Measurements from ENCODE around the gene PDE4B.
"Not testable (repeated sequence)": the region's sequence is repeated elsewhere in the genome, so short reads cannot be mapped to it uniquely, and the experiment has no call there.

PDE4B gene

DNA sequence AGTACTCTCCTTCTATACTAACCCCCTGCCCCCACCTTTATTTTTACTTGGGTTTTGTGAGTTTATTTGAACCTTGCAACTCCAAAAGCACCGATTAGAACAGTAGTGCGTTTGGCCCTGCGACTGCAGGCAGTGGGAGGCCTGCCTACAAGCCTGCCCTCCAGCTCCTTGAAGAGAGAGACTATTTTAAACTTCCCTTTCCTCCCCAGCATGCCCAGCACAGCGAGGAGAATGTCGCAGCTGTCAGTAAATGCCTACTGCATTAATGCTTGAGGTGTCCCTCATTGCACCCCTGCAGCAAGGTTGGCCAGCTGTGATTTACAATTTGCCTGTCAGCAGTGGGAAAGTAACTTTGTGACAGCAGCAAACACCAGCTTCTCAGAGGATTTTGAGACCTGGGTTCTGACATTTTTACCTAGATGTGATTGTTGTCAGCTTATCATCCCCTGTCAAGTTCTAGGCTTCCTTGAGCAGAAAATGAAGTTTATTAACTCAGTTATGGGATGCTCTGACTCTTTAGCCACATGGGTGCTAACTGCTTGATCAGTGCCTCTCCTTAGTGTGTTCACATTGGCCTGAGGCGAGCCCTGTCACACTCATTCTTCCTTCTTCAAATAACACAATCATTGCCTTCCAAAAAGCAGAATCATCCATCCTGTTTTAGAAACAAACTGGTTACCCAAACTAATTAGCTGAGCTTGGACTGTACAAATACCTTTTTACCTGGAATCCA is 170.6 kb downstream of the PDE4B start:
- TF ChIP-seq, protein P1, sequence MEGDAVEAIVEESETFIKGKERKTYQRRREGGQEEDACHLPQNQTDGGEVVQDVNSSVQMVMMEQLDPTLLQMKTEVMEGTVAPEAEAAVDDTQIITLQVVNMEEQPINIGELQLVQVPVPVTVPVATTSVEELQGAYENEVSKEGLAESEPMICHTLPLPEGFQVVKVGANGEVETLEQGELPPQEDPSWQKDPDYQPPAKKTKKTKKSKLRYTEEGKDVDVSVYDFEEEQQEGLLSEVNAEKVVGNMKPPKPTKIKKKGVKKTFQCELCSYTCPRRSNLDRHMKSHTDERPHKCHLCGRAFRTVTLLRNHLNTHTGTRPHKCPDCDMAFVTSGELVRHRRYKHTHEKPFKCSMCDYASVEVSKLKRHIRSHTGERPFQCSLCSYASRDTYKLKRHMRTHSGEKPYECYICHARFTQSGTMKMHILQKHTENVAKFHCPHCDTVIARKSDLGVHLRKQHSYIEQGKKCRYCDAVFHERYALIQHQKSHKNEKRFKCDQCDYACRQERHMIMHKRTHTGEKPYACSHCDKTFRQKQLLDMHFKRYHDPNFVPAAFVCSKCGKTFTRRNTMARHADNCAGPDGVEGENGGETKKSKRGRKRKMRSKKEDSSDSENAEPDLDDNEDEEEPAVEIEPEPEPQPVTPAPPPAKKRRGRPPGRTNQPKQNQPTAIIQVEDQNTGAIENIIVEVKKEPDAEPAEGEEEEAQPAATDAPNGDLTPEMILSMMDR (IDR thresholded peaks at IDR 0.05; ENCODE audit: control insufficient read depth, extremely low read depth, insufficient read depth): no peak
- H3K4me3 ChIP-seq (ENCODE audit: low read depth, low read length): no peak overlapping the region
- no peak for DNase-seq (ENCODE audit: low read depth)

DNA sequence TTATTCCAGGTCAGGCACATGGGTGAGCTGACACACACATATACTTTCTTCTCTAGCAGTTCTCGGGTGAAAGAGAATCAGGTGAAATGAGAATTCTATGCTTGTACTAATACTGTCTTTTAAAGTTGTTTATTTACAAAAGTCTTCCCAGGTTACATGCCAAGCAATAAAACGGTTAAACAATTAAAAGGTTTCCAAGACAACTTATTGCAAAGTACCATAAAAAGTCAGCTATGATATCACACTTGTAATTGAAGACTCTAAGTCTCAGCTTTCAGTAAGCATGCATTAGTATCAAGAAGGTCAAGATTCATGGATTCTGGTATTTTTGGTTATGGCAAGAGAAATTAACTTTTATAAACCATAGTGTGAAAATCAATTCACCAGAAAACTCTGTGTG is 171.4 kb downstream of the PDE4B start:
- DNase-seq (ENCODE audit: low read depth): peak; percentile 47
- H3K4me3 ChIP-seq (ENCODE audit: low read depth, low read length): no peak overlapping the region
- TF ChIP-seq, protein P1 (IDR thresholded peaks at IDR 0.05; ENCODE audit: control insufficient read depth, extremely low read depth, insufficient read depth): no peak

DNA sequence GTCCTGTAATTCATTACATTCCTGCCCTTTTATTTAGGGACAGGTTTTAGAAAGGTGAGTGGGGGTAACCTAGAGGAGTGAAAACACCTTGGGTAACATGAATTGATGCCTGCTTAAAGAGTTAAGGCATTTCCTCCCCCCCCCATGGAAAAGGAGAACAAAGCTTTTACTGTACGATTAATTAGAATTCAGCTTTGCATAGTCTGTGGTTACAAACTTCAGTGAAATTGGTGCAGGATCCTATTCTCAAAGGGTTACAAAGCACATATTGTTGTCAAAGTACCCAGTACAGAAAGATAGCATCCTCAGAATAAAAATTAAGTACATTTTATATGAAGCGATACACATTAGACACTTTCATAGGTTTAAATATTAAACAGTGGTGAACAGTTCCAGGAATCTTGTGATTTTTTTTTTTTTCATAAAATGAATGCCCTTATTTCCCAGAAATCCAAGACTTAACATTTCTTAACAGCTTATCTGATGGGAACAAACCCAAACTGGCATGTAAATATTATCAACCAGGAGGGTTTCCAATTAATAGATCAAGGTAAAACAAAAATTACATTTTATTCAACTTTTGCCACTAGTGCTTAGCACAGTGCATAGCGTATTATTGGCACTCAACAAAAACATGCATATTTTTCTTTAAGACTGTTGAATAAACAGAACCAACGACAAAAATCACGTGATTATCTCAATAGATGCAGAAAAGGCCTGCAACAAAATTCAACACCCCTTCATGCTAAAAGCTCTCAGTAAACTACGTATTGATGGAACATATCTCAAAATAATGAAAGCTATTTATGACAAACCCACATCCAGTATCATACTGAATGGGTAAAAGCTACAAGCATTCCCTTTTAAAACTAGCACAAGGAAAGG is 172.7 kb downstream of the PDE4B start:
- H3K4me3 ChIP-seq (ENCODE audit: low read depth, low read length): no peak overlapping the region
- TF ChIP-seq, protein P1 (IDR thresholded peaks at IDR 0.05; ENCODE audit: control insufficient read depth, extremely low read depth, insufficient read depth): no peak
- DNase-seq (ENCODE audit: low read depth): no peak

DNA sequence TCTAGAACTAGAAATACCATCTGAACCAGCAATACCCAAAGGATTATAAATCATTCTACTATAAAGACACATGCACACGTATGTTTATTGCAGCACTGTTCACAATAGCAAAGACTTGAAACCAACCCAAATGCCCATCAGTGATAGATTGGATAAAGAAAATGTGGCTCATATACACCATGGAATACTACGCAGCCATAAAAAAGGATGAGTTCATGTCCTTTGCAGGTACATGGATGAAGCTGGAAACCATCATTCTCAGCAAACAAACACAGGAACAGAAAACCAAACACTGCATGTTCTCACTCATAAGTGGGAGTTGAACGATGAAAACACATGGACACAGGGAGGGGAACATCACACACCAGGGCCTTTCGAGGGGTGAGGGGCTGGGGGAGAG is 174.8 kb downstream of the PDE4B start:
- not testable (repeated sequence) for DNase-seq (ENCODE audit: low read depth); H3K4me3 ChIP-seq (ENCODE audit: low read depth, low read length)

DNA sequence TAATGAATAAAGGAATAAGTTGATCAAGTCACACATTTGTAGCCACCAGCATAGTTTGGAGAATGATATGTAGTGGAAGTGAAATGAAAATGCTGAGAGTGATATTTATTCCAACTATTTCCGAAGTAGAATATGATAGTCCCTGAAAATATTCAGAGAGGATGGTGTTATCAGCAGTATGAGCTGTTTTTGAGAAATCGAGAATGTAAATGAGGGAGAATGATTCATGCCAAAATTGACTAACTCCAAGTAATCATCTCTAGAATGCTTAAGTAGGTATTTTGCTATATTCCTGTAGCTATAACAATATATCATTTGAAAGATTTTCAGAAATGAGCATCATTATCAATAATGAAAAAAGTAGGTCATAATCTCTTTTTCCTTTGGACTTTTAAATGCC is 178.9 kb downstream of the PDE4B start:
- DNase-seq (ENCODE audit: low read depth): no peak
- TF ChIP-seq, protein P1 (IDR thresholded peaks at IDR 0.05; ENCODE audit: control insufficient read depth, extremely low read depth, insufficient read depth): no peak
- no peak overlapping the region for H3K4me3 ChIP-seq (ENCODE audit: low read depth, low read length)

DNA sequence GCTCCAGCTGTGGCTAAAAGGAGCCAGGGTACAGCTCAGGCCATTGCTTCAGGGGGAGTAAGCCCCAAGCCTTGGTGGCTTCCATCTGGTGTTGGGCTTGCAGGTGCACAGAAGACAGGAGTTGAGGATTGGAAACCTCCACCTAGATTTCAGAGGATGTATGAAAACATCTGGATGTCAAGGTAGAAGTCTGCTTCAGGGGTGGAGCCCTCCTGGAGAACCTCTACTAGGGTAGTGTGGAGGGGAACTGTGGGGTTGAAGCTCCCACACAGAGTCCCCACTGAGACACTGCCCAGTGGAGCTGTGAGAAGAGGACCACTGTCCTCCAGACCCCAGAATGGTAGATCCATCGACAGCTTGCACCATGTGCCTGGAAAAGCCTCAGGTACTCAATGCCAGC is 183.0 kb downstream of the PDE4B start:
- H3K4me3 ChIP-seq (ENCODE audit: low read depth, low read length): no peak overlapping the region
- TF ChIP-seq, protein P1 (IDR thresholded peaks at IDR 0.05; ENCODE audit: control insufficient read depth, extremely low read depth, insufficient read depth): no peak
- no peak for DNase-seq (ENCODE audit: low read depth)

Measured in LNCaP clone FGC (cell line).